Testis (tissue), 2 donors: ENCODE measurements around the gene POLRMT.

Source experiments
- POLR2A ChIP-seq: fragments of 450-650 bp; IDR thresholded peaks from one replicate; pipeline ENCODE4 v1.6.1; 2017; ENCODE audit warnings: antibody characterized with exemption, mild to moderate bottlenecking, moderate library complexity
- TF ChIP-seq, protein P1 (sequence below), 3 experiments: fragments of 450-650 bp in 2 of 3; fragments of 200-600 bp in 1 of 3; sonication (generic) in 1 of 3; IDR thresholded peaks; one replicate each; pipeline ENCODE4 v1.5.1; 2016 to 2019; ENCODE audit warnings: antibody characterized with exemption in 3 of 3, mild to moderate bottlenecking in 2 of 3, moderate library complexity in 1 of 3

DNA sequence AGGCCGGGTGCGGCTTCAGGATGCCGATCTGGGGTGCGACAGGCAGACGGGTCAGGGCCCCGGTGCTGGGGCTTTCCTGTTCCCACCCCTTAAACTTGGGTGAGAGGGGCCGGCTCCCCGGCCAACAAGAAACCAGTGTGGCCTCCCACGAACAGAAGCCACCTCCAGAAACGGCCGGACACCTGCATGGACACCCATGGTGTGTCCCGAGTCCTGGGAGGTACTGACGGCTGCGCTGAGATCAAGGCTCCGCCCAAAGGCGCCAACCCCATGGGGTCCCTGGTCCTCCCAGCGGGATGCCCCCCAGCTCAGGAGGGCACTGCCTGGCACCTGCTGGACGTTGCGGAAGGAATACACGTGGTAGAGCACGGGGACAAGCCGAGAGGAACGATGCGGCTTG is 11.5 kb downstream of the POLRMT start:
- TF ChIP-seq, protein P1, sequence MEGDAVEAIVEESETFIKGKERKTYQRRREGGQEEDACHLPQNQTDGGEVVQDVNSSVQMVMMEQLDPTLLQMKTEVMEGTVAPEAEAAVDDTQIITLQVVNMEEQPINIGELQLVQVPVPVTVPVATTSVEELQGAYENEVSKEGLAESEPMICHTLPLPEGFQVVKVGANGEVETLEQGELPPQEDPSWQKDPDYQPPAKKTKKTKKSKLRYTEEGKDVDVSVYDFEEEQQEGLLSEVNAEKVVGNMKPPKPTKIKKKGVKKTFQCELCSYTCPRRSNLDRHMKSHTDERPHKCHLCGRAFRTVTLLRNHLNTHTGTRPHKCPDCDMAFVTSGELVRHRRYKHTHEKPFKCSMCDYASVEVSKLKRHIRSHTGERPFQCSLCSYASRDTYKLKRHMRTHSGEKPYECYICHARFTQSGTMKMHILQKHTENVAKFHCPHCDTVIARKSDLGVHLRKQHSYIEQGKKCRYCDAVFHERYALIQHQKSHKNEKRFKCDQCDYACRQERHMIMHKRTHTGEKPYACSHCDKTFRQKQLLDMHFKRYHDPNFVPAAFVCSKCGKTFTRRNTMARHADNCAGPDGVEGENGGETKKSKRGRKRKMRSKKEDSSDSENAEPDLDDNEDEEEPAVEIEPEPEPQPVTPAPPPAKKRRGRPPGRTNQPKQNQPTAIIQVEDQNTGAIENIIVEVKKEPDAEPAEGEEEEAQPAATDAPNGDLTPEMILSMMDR (IDR thresholded peaks at IDR 0.05) = no peak
- TF ChIP-seq POLR2A = no peak
